HepG2 (cell line): ENCODE results near the gene PRMT2. TPM values are rescaled to one million over a fixed set of nuclear protein-coding genes. Genes with fewer than 3 reads are reported as not detected.

Source experiments
- ATAC-seq: fragments of 200-7000 bp; cut with Tn5 transposase; 3 replicates; pipeline ENCODE4 v1.9.1; 2020; ENCODE audit warnings: mild to moderate bottlenecking, moderate library complexity
- BruUV-seq: library from RNA; stranded (reverse); fragments of 400-500 nt; replicated peaks from 2 replicates; lab custom pipeline; 2021; lab: Mats Ljungman, UMichigan
- CTCF ChIA-PET: fragments of 300-600 bp; formaldehyde crosslinking; extraction: SDS; loops from one replicate; lab custom pipeline; 2021; ENCODE audit warnings: low total read pairs, inconsistent platforms, low intra/inter-chr PET ratio; lab: Yijun Ruan, JAX
- POLR2A ChIA-PET: fragments of 350-600 bp; sonication (Branson Sonifier 250); formaldehyde crosslinking; loops from one replicate; lab custom pipeline; 2020; ENCODE audit warnings: antibody characterized with exemption, inconsistent platforms; lab: Yijun Ruan, JAX
- DNase-seq: peaks from one replicate; pipeline ENCODE4 v3.0.0-alpha.2; 2015; ENCODE audit warnings: low spot score
- FAIRE-seq: peaks from 3 replicates; lab custom pipeline; 2011; peaks lifted over from hg19 to GRCh38; lab: Jason Lieb, UNC
- H2AFZ ChIP-seq: one replicate; pipeline ENCODE4 v1.6.1; 2011; ENCODE audit warnings: low read length, inconsistent platforms
- H3K27ac ChIP-seq: fragments of 300-600 bp; 3 replicates; pipeline ENCODE4 v1.8.0; 2011; ENCODE audit warnings: mixed run types, mild to moderate bottlenecking, mixed read lengths, low read length, inconsistent platforms; ENCODE audit not compliant: insufficient read depth; ENCODE audit errors: extremely low read length
- H3K27me3 ChIP-seq, 2 experiments: fragments of 200-600 bp in 1 of 2; 2 replicates in 1 of 2; 3 replicates in 1 of 2; pipeline versions ENCODE4 v1.6.0 to v1.8.0; 2011; ENCODE audit warnings: low read length in 2 of 2, mild to moderate bottlenecking in 2 of 2, moderate library complexity in 2 of 2, inconsistent platforms in 1 of 2; ENCODE audit not compliant: insufficient read depth in 2 of 2, control insufficient read depth in 1 of 2
- H3K36me3 ChIP-seq, 2 experiments: fragments of 200-600 bp in 1 of 2; replicated peaks in 1 of 2; 2 replicates in 1 of 2; 3 replicates in 1 of 2; pipeline versions ENCODE4 v1.5.1 to v1.8.0; 2011; ENCODE audit warnings: low read length in 2 of 2, inconsistent platforms in 1 of 2; ENCODE audit not compliant: insufficient read depth in 2 of 2, control insufficient read depth in 1 of 2
- H3K4me1 ChIP-seq: 2 replicates; pipeline ENCODE4 v1.5.1; 2012; ENCODE audit warnings: low read length, inconsistent platforms; ENCODE audit not compliant: insufficient read depth
- H3K4me2 ChIP-seq: 2 replicates; pipeline ENCODE4 v1.6.0; 2011; ENCODE audit warnings: low read depth, low read length, inconsistent platforms
- H3K4me3 ChIP-seq, 3 experiments: fragments of 200-600 bp in 1 of 3; sonication (generic), shearing (Covaris generic) in 1 of 3; replicated peaks in 1 of 3; 2 replicates each; pipeline ENCODE4 v1.5.1; 2011 to 2016; ENCODE audit warnings: low read length in 3 of 3, inconsistent platforms in 2 of 3, low read depth in 2 of 3, mild to moderate bottlenecking in 2 of 3, control low read depth in 1 of 3, mixed read lengths in 1 of 3; ENCODE audit not compliant: insufficient read depth in 1 of 3
- H3K79me2 ChIP-seq: one replicate; pipeline ENCODE4 v1.6.1; 2011; ENCODE audit warnings: low read length, inconsistent platforms; ENCODE audit not compliant: insufficient read depth
- H3K9ac ChIP-seq: 2 replicates; pipeline ENCODE4 v1.6.0; 2011; ENCODE audit warnings: mild to moderate bottlenecking, low read depth, low read length, inconsistent platforms; ENCODE audit not compliant: insufficient read depth
- H3K9me3 ChIP-seq: 2 replicates; pipeline ENCODE4 v1.5.1; 2012; ENCODE audit warnings: mild to moderate bottlenecking, low read length
- H4K20me1 ChIP-seq: 2 replicates; pipeline ENCODE4 v1.6.0; 2011; ENCODE audit warnings: inconsistent platforms, mild to moderate bottlenecking, low read length, moderate library complexity; ENCODE audit not compliant: insufficient read depth
- ARNTL ChIP-seq: sonication (generic); formaldehyde crosslinking; IDR thresholded peaks from 2 replicates; pipeline ENCODE4 v1.4.0; 2020; ENCODE audit warnings: mild to moderate bottlenecking, missing genetic modification reagents
- GATAD2A ChIP-seq: IDR thresholded peaks from 2 replicates; pipeline ENCODE4 v1.6.1; 2016
- HIVEP1 ChIP-seq: sonication (generic); formaldehyde crosslinking; IDR thresholded peaks from 2 replicates; pipeline ENCODE4 v1.4.0; 2020; ENCODE audit warnings: mild to moderate bottlenecking, missing genetic modification reagents
- JUND ChIP-seq: sonication (generic); formaldehyde crosslinking; IDR thresholded peaks from 2 replicates; pipeline ENCODE4 v1.8.0; 2022; ENCODE audit warnings: mild to moderate bottlenecking, missing genetic modification reagents
- NR2C2 ChIP-seq: sonication (generic); formaldehyde crosslinking; IDR thresholded peaks from 2 replicates; pipeline ENCODE4 v1.4.0; 2020; ENCODE audit warnings: missing genetic modification reagents, mild to moderate bottlenecking, moderate library complexity, borderline replicate concordance
- RAD51 ChIP-seq: fragments of 450-650 bp; IDR thresholded peaks from 2 replicates; pipeline ENCODE4 v1.6.1; 2016; ENCODE audit warnings: borderline replicate concordance
- RARG ChIP-seq: sonication (generic); formaldehyde crosslinking; IDR thresholded peaks from 2 replicates; pipeline ENCODE4 v1.4.0; 2020; ENCODE audit warnings: low read depth, mild to moderate bottlenecking, missing genetic modification reagents
- SALL1 ChIP-seq: sonication (generic); formaldehyde crosslinking; IDR thresholded peaks from 2 replicates; pipeline ENCODE4 v1.8.0; 2022; ENCODE audit warnings: mild to moderate bottlenecking, missing genetic modification reagents
- SIX1 ChIP-seq: sonication (generic); formaldehyde crosslinking; IDR thresholded peaks from 2 replicates; pipeline ENCODE4 v1.4.0; 2020; ENCODE audit warnings: missing genetic modification reagents, borderline replicate concordance
- SMAD1 ChIP-seq: sonication (generic); formaldehyde crosslinking; IDR thresholded peaks from 2 replicates; pipeline ENCODE4 v1.4.0; 2020; ENCODE audit warnings: missing genetic modification reagents, low read depth, mild to moderate bottlenecking, borderline replicate concordance
- SMAD3 ChIP-seq: sonication (generic); formaldehyde crosslinking; IDR thresholded peaks from 2 replicates; pipeline ENCODE4 v1.4.0; 2020; ENCODE audit warnings: missing genetic modification reagents
- SMYD3 ChIP-seq: sonication (generic); formaldehyde crosslinking; IDR thresholded peaks from 2 replicates; pipeline ENCODE4 v1.8.1; 2023; ENCODE audit warnings: mild to moderate bottlenecking, missing genetic modification reagents
- TEAD2 ChIP-seq: sonication (generic); formaldehyde crosslinking; IDR thresholded peaks from 2 replicates; pipeline ENCODE4 v1.9.0; 2021; ENCODE audit warnings: missing genetic modification reagents
- TSC22D2 ChIP-seq: sonication (generic); formaldehyde crosslinking; IDR thresholded peaks from 2 replicates; pipeline ENCODE4 v1.5.1; 2020; ENCODE audit warnings: missing genetic modification reagents, mild to moderate bottlenecking, borderline replicate concordance
- XBP1 ChIP-seq: sonication (generic); formaldehyde crosslinking; IDR thresholded peaks from 2 replicates; pipeline ENCODE4 v1.5.0; 2020; ENCODE audit warnings: missing genetic modification reagents
- ZNF225 ChIP-seq: sonication (generic); formaldehyde crosslinking; IDR thresholded peaks from 2 replicates; pipeline ENCODE4 v1.4.0; 2020; ENCODE audit warnings: mild to moderate bottlenecking, missing genetic modification reagents
- ZNF251 ChIP-seq: sonication (generic); formaldehyde crosslinking; IDR thresholded peaks from 2 replicates; pipeline ENCODE4 v1.9.0; 2021; ENCODE audit warnings: mild to moderate bottlenecking, missing genetic modification reagents
- ZNF333 ChIP-seq: sonication (generic); formaldehyde crosslinking; IDR thresholded peaks from 2 replicates; pipeline ENCODE4 v1.4.0; 2020; ENCODE audit warnings: mild to moderate bottlenecking, missing genetic modification reagents, borderline replicate concordance
- ZNF501 ChIP-seq: sonication (generic); formaldehyde crosslinking; IDR thresholded peaks from 2 replicates; pipeline ENCODE4 v1.5.1; 2020; ENCODE audit warnings: mild to moderate bottlenecking, moderate library complexity, missing genetic modification reagents
- ZNF569 ChIP-seq: sonication (generic); formaldehyde crosslinking; IDR thresholded peaks from 2 replicates; pipeline ENCODE4 v1.5.0; 2020; ENCODE audit warnings: mild to moderate bottlenecking, missing genetic modification reagents, moderate library complexity, borderline replicate concordance
- ZNF572 ChIP-seq: sonication (generic); formaldehyde crosslinking; IDR thresholded peaks from 2 replicates; pipeline ENCODE4 v1.5.1; 2020; ENCODE audit warnings: mild to moderate bottlenecking, missing genetic modification reagents
- ZNF709 ChIP-seq: sonication (generic); formaldehyde crosslinking; IDR thresholded peaks from 2 replicates; pipeline ENCODE4 v1.5.0; 2020; ENCODE audit warnings: mild to moderate bottlenecking, missing genetic modification reagents
- ZNF782 ChIP-seq: sonication (generic); formaldehyde crosslinking; IDR thresholded peaks from 2 replicates; pipeline ENCODE4 v1.4.0; 2020; ENCODE audit warnings: missing genetic modification reagents, mild to moderate bottlenecking, borderline replicate concordance
- ZNF792 ChIP-seq: IDR thresholded peaks from 2 replicates; pipeline ENCODE4 v1.6.1; 2016
- WGBS: methylation state at CpG from one replicate; pipeline ENCODE4 v1.1.6; 2017; ENCODE audit warnings: low lambda C conversion rate; 5-methylcytosine and 5-hydroxymethylcytosine counted together
- in situ Hi-C: cut with HindIII; loops from 2 replicates; pipeline ENCODE4 v1.10.0; 2017; ENCODE audit warnings: low pct_unique_long_range_greater_than_20kb; ENCODE audit not compliant: extremely low pct_ligation_motif_present
- intact Hi-C: fragments of 100-400 bp; cut with micrococcal nuclease; formaldehyde crosslinking; loops from one replicate; pipeline ENCODE4 v1.10.0; 2022; ENCODE audit not compliant: unreplicated experiment
- polyA plus RNA-seq, 8 experiments: library from polyadenylated mRNA; depleted of rRNA in 3 of 8; stranded (reverse) in 7 of 8; unstranded in 1 of 8; fragments of >200 nt; fragmentation: Illumina TruSeq in 4 of 8; extraction: Trizol in 4 of 8; gene quantifications; 2 replicates each; pipeline versions ENCODE4 v1.2.1 to v1.2.3, GENCODE V29; 2011 to 2016; ENCODE audit warnings: low read depth in 4 of 8, missing spikeins in 1 of 8, mixed read lengths in 1 of 8; ENCODE audit not compliant: insufficient read depth in 1 of 8
- total RNA-seq, 5 experiments: library from RNA; depleted of rRNA; stranded (reverse); fragments of >200 nt; fragmentation: Illumina TruSeq; extraction: Trizol; gene quantifications; 2 replicates each; pipeline ENCODE4 v1.2.3, GENCODE V29; 2016; ENCODE audit warnings: low read depth in 1 of 5
- TF ChIP-seq, protein P1 (sequence below): sonication (generic); formaldehyde crosslinking; IDR thresholded peaks from 2 replicates; pipeline ENCODE4 v1.4.0; 2020; ENCODE audit warnings: missing genetic modification reagents; ENCODE audit errors: not compliant biosample characterization
- TF ChIP-seq, protein P2 (sequence below): sonication (generic); formaldehyde crosslinking; IDR thresholded peaks from 2 replicates; pipeline ENCODE4 v1.8.0; 2022; ENCODE audit warnings: mild to moderate bottlenecking, missing genetic modification reagents, moderate library complexity

Gene PRMT2
- total and polyA plus RNA-seq, 2 of the 13 experiments (the other 11 are each of a cell fraction or from before 2014, with no cell fraction given): 54.4 to 78.8 TPM

DNA sequence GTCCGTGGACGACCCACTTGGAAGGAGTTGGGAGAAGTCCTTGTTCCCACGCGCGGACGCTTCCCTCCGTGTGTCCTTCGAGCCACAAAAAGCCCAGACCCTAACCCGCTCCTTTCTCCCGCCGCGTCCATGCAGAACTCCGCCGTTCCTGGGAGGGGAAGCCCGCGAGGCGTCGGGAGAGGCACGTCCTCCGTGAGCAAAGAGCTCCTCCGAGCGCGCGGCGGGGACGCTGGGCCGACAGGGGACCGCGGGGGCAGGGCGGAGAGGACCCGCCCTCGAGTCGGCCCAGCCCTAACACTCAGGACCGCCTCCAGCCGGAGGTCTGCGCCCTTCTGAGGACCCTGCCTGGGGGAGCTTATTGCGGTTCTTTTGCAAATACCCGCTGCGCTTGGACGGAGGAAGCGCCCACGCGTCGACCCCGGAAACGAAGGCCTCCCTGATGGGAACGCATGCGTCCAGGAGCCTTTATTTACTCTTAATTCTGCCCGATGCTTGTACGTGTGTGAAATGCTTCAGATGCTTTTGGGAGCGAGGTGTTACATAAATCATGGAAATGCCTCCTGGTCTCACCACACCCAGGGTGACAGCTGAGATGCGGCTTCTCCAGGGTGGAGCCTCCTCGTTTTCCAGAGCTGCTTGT, 32.4 kb downstream of the PRMT2 start:
- Histone ChIP-seq H3K36me3 (peaks cover 4 to 6% of the 10 kb centered on the region in 2 experiments; a peak in 3 of 5 replicates), H3K4me2 (peak overlapping the region; percentile 95), H3K9me3 (no peaks in the 10 kb centered on the region), H3K4me3 (peak overlapping the region; percentile 63 to 87 (median 81)), H3K4me1 (peaks cover 5% of the 10 kb centered on the region), H3K79me2 (no peaks in the 10 kb centered on the region), H4K20me1 (no peaks in the 10 kb centered on the region), H3K9ac (peak overlapping the region; percentile 69), H2AFZ (peak overlapping the region; percentile 23), H3K27me3 (no peaks in the 10 kb centered on the region; a peak in 2 of 5 replicates), H3K27ac (peak overlapping the region; percentile 49)
- WGBS: 2% methylated on average over 7 of the region's 53 CpGs
- in situ Hi-C loops: no loop called here
- peak; percentile 84 for ATAC-seq
- intact Hi-C loops: no loop called here
- BruUV-seq: no TSS peak
- CTCF ChIA-PET: no interaction called here
- peak; percentile 14 for DNase-seq
- POLR2A ChIA-PET: interaction anchor here (0.8 to 1.1 kb wide), 2 partner anchors 32 to 86 kb away, joined by 4 to 6 read pairs; partner anchors contain the start of gene PRMT2
- FAIRE-seq: no peak
- TF ChIP-seq, protein P1, sequence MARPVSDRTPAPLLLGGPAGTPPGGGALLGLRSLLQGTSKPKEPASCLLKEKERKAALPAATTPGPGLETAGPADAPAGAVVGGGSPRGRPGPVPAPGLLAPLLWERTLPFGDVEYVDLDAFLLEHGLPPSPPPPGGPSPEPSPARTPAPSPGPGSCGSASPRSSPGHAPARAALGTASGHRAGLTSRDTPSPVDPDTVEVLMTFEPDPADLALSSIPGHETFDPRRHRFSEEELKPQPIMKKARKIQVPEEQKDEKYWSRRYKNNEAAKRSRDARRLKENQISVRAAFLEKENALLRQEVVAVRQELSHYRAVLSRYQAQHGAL (CRISPR knock-in tag): no peak
- peak; percentile 81 for TF ChIP-seq ZNF501 (CRISPR knock-in tag)
- TF ChIP-seq ZNF709 (CRISPR knock-in tag): no peak
- 0 out of 2 replicates have a peak, but pooled peaks have one; percentile 20 for TF ChIP-seq ZNF792
- no peak for TF ChIP-seq ZNF569 (CRISPR knock-in tag)
- TF ChIP-seq RAD51: no peak
- TF ChIP-seq SALL1 (CRISPR knock-in tag): peak; percentile 66
- TF ChIP-seq RARG (CRISPR knock-in tag): no peak
- peak; percentile 47; the same call in 1 of the 2 replicates for TF ChIP-seq NR2C2 (CRISPR knock-in tag)
- peak; percentile 36; the same call in 1 of the 2 replicates for TF ChIP-seq ZNF333 (CRISPR knock-in tag)
- TF ChIP-seq TEAD2 (CRISPR knock-in tag): no peak
- no peak for TF ChIP-seq SMYD3 (CRISPR knock-in tag)
- TF ChIP-seq XBP1: no peak
- no peak for TF ChIP-seq ZNF251
- no peak for TF ChIP-seq JUND (CRISPR knock-in tag)
- TF ChIP-seq ZNF572 (CRISPR knock-in tag): 0 out of 2 replicates have a peak, but pooled peaks have one; percentile 55
- TF ChIP-seq ARNTL (CRISPR knock-in tag): no peak
- no peak for TF ChIP-seq ZNF225 (CRISPR knock-in tag)
- TF ChIP-seq, protein P2, sequence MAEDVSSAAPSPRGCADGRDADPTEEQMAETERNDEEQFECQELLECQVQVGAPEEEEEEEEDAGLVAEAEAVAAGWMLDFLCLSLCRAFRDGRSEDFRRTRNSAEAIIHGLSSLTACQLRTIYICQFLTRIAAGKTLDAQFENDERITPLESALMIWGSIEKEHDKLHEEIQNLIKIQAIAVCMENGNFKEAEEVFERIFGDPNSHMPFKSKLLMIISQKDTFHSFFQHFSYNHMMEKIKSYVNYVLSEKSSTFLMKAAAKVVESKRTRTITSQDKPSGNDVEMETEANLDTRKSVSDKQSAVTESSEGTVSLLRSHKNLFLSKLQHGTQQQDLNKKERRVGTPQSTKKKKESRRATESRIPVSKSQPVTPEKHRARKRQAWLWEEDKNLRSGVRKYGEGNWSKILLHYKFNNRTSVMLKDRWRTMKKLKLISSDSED (CRISPR knock-in tag): peak; percentile 81; the same call in 1 of the 2 replicates
- TF ChIP-seq GATAD2A (CRISPR knock-in tag): no peak
- no peak for TF ChIP-seq SIX1
- no peak for TF ChIP-seq TSC22D2 (CRISPR knock-in tag)
- no peak for TF ChIP-seq SMAD1 (CRISPR knock-in tag)
- no peak for TF ChIP-seq SMAD3 (CRISPR knock-in tag)
- no peak for TF ChIP-seq HIVEP1 (CRISPR knock-in tag)
- no peak for TF ChIP-seq ZNF782
